Naive thymus-derived CD4-positive, alpha-beta T cell (primary cell): Measurements from ENCODE around the gene RPL14. TPM values are rescaled to one million over a fixed set of nuclear protein-coding genes. Genes with fewer than 3 reads are reported as not detected.

ENCODE experiments used
- ATAC-seq: fragments of 150-1000 bp; cut with Tn5 transposase; 2 replicates; pipeline ENCODE4 v1.10.0; 2021; ENCODE audit warnings: mild to moderate bottlenecking, moderate library complexity
- CTCF ChIA-PET: fragments of 350-600 bp; sonication (Branson Sonifier 250); formaldehyde crosslinking; loops from one replicate; lab custom pipeline; 2021; ENCODE audit warnings: antibody characterized with exemption; lab: Charles Lee
- POLR2A ChIA-PET: fragments of 350-600 bp; sonication (Branson Sonifier 250); formaldehyde crosslinking; loops from one replicate; lab custom pipeline; 2021; ENCODE audit warnings: antibody characterized with exemption, inconsistent platforms; lab: Charles Lee
- DNase-seq, 9 donors: peaks; one replicate each; pipeline versions ENCODE4 v3.0.0 to v3.0.0-alpha.2; 2020 to 2022; ENCODE audit warnings: mixed read lengths in 1 of 9
- H3K27ac ChIP-seq: one replicate; pipeline ENCODE4 v1.7.0; 2013; ENCODE audit warnings: mild to moderate bottlenecking, low read depth, low read length, moderate library complexity
- H3K27me3 ChIP-seq, 2 donors: one replicate each; pipeline ENCODE4 v1.7.0; 2013; ENCODE audit warnings: low read length in 2 of 2, mild to moderate bottlenecking in 2 of 2, moderate library complexity in 2 of 2; ENCODE audit not compliant: control insufficient read depth in 2 of 2, insufficient read depth in 2 of 2
- H3K36me3 ChIP-seq, 3 experiments: 1 replicate in 2 of 3; 2 replicates in 1 of 3; pipeline ENCODE4 v1.7.0; 2013; ENCODE audit warnings: low read length in 3 of 3, mild to moderate bottlenecking in 3 of 3, moderate library complexity in 1 of 3; ENCODE audit not compliant: insufficient read depth in 3 of 3, control insufficient read depth in 2 of 3
- H3K4me1 ChIP-seq, 2 donors: one replicate each; pipeline ENCODE4 v1.7.0; 2013; ENCODE audit warnings: low read length in 2 of 2, mild to moderate bottlenecking in 2 of 2, moderate library complexity in 1 of 2; ENCODE audit not compliant: control insufficient read depth in 2 of 2, insufficient read depth in 2 of 2
- H3K4me3 ChIP-seq: 2 replicates; pipeline ENCODE4 v1.7.0; 2013; ENCODE audit warnings: mild to moderate bottlenecking, low read length
- H3K9me3 ChIP-seq, 3 experiments: 1 replicate in 2 of 3; 2 replicates in 1 of 3; pipeline ENCODE4 v1.7.0; 2013; ENCODE audit warnings: low read length in 3 of 3; ENCODE audit not compliant: control insufficient read depth in 2 of 3
- H3K27ac Mint-ChIP-seq, 9 donors: one replicate each; pipeline ENCODE4 v1.8.0; 2020 to 2022; ENCODE audit warnings: mixed read lengths in 9 of 9, mild to moderate bottlenecking in 8 of 9, moderate library complexity in 5 of 9, inconsistent platforms in 2 of 9
- H3K27me3 Mint-ChIP-seq, 5 donors: one replicate each; pipeline ENCODE4 v1.8.0; 2021 to 2022; ENCODE audit warnings: mixed read lengths in 5 of 5, mild to moderate bottlenecking in 1 of 5
- H3K36me3 Mint-ChIP-seq, 5 donors: one replicate each; pipeline ENCODE4 v1.8.0; 2020 to 2022; ENCODE audit warnings: mixed read lengths in 5 of 5, mild to moderate bottlenecking in 3 of 5, inconsistent platforms in 1 of 5
- H3K4me1 Mint-ChIP-seq, 7 donors: one replicate each; pipeline ENCODE4 v1.8.0; 2020 to 2022; ENCODE audit warnings: mixed read lengths in 7 of 7, mild to moderate bottlenecking in 3 of 7, inconsistent platforms in 1 of 7
- H3K4me3 Mint-ChIP-seq, 10 donors: one replicate each; pipeline ENCODE4 v1.8.0; 2020 to 2022; ENCODE audit warnings: mild to moderate bottlenecking in 10 of 10, mixed read lengths in 10 of 10, moderate library complexity in 6 of 10, inconsistent platforms in 2 of 10
- H3K9me3 Mint-ChIP-seq, 11 donors: one replicate each; pipeline ENCODE4 v1.8.0; 2020 to 2022; ENCODE audit warnings: mixed read lengths in 11 of 11, mild to moderate bottlenecking in 4 of 11, inconsistent platforms in 1 of 11, moderate library complexity in 1 of 11
- intact Hi-C, 2 donors: fragments of 100-400 bp; cut with micrococcal nuclease; formaldehyde crosslinking; loops; one replicate each; pipeline ENCODE4 v1.15.1; 2023
- polyA plus RNA-seq, 2 donors: library from polyadenylated mRNA; unstranded; fragments of 300-500 nt; fragmentation: Illumina TruSeq; gene quantifications; one replicate each; pipeline ENCODE4 v1.2.3, GENCODE V29; 2021
- total RNA-seq, 6 experiments: library from RNA in 5 of 6; stranded (reverse) in 5 of 6; gene quantifications; 1 replicate in 5 of 6; 2 replicates in 1 of 6; pipeline ENCODE4 v1.2.3 and lab custom pipeline; 2021 to 2026

RPL14 gene
- total and polyA plus RNA-seq, 7 experiments from 2014 or later: 1,689 to 3,746 (median 2,803) TPM

GRCh38 chr3:40499952-40500351 lies 42.8 kb downstream of the RPL14 start:
- no peak overlapping the region for H3K27ac Mint-ChIP-seq
- peaks cover 0 to 14% (median 0%) of the 10 kb centered on the region in 5 donors for H3K27me3 Mint-ChIP-seq
- H3K27ac ChIP-seq: no peak overlapping the region
- no peak for DNase-seq
- H3K4me3 ChIP-seq: no peak overlapping the region
- H3K9me3 ChIP-seq: no peaks in the 10 kb centered on the region
- H3K4me1 Mint-ChIP-seq: peaks cover 0 to 5% (median 0%) of the 10 kb centered on the region in 7 donors
- no peak overlapping the region for H3K4me3 Mint-ChIP-seq
- no peaks in the 10 kb centered on the region for H3K27me3 ChIP-seq
- POLR2A ChIA-PET: interaction anchor here (0.6 kb wide), 2 partner anchors 200 to 867 kb away, joined by 3 to 4 read pairs; no protein-coding TSS in a partner anchor
- intact Hi-C loops: no loop called here
- H3K36me3 Mint-ChIP-seq: peaks cover 0 to 13% (median 3%) of the 10 kb centered on the region in 5 donors
- H3K9me3 Mint-ChIP-seq: no peaks in the 10 kb centered on the region
- H3K4me1 ChIP-seq: no peaks in the 10 kb centered on the region
- CTCF ChIA-PET: no interaction called here
- ATAC-seq: no peak
- H3K36me3 ChIP-seq: no peaks in the 10 kb centered on the region

GRCh38 chr3:40502034-40502433 lies 44.9 kb downstream of the RPL14 start:
- no peak overlapping the region for H3K4me3 ChIP-seq
- H3K9me3 ChIP-seq: no peaks in the 10 kb centered on the region
- H3K4me3 Mint-ChIP-seq: no peak overlapping the region
- H3K36me3 Mint-ChIP-seq: peaks cover 0 to 13% (median 3%) of the 10 kb centered on the region in 5 donors
- no peaks in the 10 kb centered on the region for H3K27me3 ChIP-seq
- no peak for ATAC-seq
- no peaks in the 10 kb centered on the region for H3K9me3 Mint-ChIP-seq
- intact Hi-C loops: no loop called here
- H3K27ac ChIP-seq: no peak overlapping the region
- peaks cover 5% of the 10 kb centered on the region in 2 donors for H3K4me1 ChIP-seq
- CTCF ChIA-PET: interaction anchor here (0.7 kb wide), 1 partner anchor 176 kb away, joined by 3 read pairs; no protein-coding TSS in a partner anchor
- no peaks in the 10 kb centered on the region for H3K36me3 ChIP-seq
- H3K27ac Mint-ChIP-seq: no peak overlapping the region
- H3K4me1 Mint-ChIP-seq: peaks cover 5 to 24% (median 8%) of the 10 kb centered on the region in 7 donors
- POLR2A ChIA-PET: no interaction called here
- DNase-seq: no peak
- peaks cover 0 to 14% (median 0%) of the 10 kb centered on the region in 5 donors for H3K27me3 Mint-ChIP-seq

- ATAC-seq: no peak
- peaks cover 0 to 16% (median 4%) of the 10 kb centered on the region in 5 donors for H3K36me3 Mint-ChIP-seq
These were observed 47.7 kb downstream of the RPL14 start for GRCh38 chr3:40504636-40505430.

GRCh38 chr3:40505599-40506462 lies 48.7 kb downstream of the RPL14 start, which contains the start of gene ZNF620:
Gene ZNF620 (plus strand): TSS chr3:40506039. CDS start chr3:40506353, 314 bp downstream.
- peak within 1 kb of the TSS; percentile 61 for H3K27ac ChIP-seq
- H3K27me3 ChIP-seq: no peaks in the 10 kb centered on the region
- Mint-ChIP-seq H3K36me3 (peaks cover 0 to 23% (median 9%) of the 10 kb centered on the region in 5 donors), H3K27ac (peak within 1 kb of the TSS; percentile 67 to 94 (median 86)), H3K4me3 (peak within 1 kb of the TSS; percentile 86 to 98 (median 97)), H3K27me3 (peaks cover 0 to 12% (median 0%) of the 10 kb centered on the region in 5 donors), H3K9me3 (no peaks in the 10 kb centered on the region), H3K4me1 (peaks cover 6 to 27% (median 9%) of the 10 kb centered on the region in 7 donors)
- H3K4me3 ChIP-seq: peak within 1 kb of the TSS; percentile 88
- DNase-seq: peak; percentile 11 to 57 (median 29)
- no peaks in the 10 kb centered on the region for H3K36me3 ChIP-seq
- peaks cover 5% of the 10 kb centered on the region in 2 donors for H3K4me1 ChIP-seq
- ATAC-seq: peak; percentile 82
- ChIA-PET CTCF (interaction anchor here (0.7 to 1.1 kb wide), 2 partner anchors 32 to 52 kb away, joined by 3 read pairs; no protein-coding TSS in a partner anchor), POLR2A (interaction anchor here (0.6 to 2.1 kb wide), 4 partner anchors 17 to 48 kb away, joined by 3 to 14 read pairs (median 8); partner anchors contain the start of genes RPL14, ZNF619 and ZNF621)
- H3K9me3 ChIP-seq: no peaks in the 10 kb centered on the region
- intact Hi-C loops: loop anchor here (1.0 kb wide), 4 partner anchors 18 to 53 kb away; partner anchors contain the start of genes ZNF619 (in 2 of the 2), ZNF621 (in 2 of the 2) and RPL14 (in 1 of the 2)

More at GRCh38 chr3:40504636-40505430, 47.7 kb downstream of the RPL14 start:
- CTCF ChIA-PET: interaction anchor here (1.1 kb wide), 1 partner anchor 33 kb away, joined by 3 read pairs; no protein-coding TSS in a partner anchor
- H3K4me3 Mint-ChIP-seq: peak overlapping the region; percentile 86 to 98 (median 97)
- H3K9me3 ChIP-seq: no peaks in the 10 kb centered on the region
- H3K36me3 ChIP-seq: no peaks in the 10 kb centered on the region
- peaks cover 6 to 27% (median 9%) of the 10 kb centered on the region in 7 donors for H3K4me1 Mint-ChIP-seq
- H3K4me1 ChIP-seq: peaks cover 5% of the 10 kb centered on the region in 2 donors
- H3K27me3 ChIP-seq: no peaks in the 10 kb centered on the region
- no peak overlapping the region for H3K4me3 ChIP-seq
- H3K9me3 Mint-ChIP-seq: no peaks in the 10 kb centered on the region
- intact Hi-C loops: loop anchor here in 1 of 2 donors (1.0 kb wide), 1 partner anchor 52 kb away; no protein-coding TSS in a partner anchor
- POLR2A ChIA-PET: interaction anchor here (0.5 to 2.1 kb wide), 4 partner anchors 20 to 47 kb away, joined by 3 to 14 read pairs (median 8); partner anchors contain the start of genes RPL14, ZNF619 and ZNF621
- H3K27me3 Mint-ChIP-seq: peaks cover 0 to 12% (median 0%) of the 10 kb centered on the region in 5 donors
- H3K27ac ChIP-seq: no peak overlapping the region
- peak overlapping the region in 4 of 9 donors; percentile 29 to 81 (median 54) for H3K27ac Mint-ChIP-seq
- no peak for DNase-seq

GRCh38 chr3:40511031-40511718 lies 54.0 kb downstream of the RPL14 start:
- Histone ChIP-seq H3K36me3 (peaks cover 0 to 16% (median 0%) of the 10 kb centered on the region in 3 experiments), H3K27ac (no peak overlapping the region), H3K4me3 (no peak overlapping the region), H3K27me3 (no peaks in the 10 kb centered on the region), H3K4me1 (peaks cover 5% of the 10 kb centered on the region in 2 donors), H3K9me3 (no peaks in the 10 kb centered on the region)
- ATAC-seq (no peak), DNase-seq (no peak)
- Mint-ChIP-seq H3K4me1 (peaks cover 6 to 10% (median 8%) of the 10 kb centered on the region in 7 donors), H3K9me3 (peaks cover 0 to 2% (median 0%) of the 10 kb centered on the region in 11 donors), H3K4me3 (no peak overlapping the region), H3K36me3 (peaks cover 4 to 42% (median 34%) of the 10 kb centered on the region in 5 donors), H3K27me3 (no peaks in the 10 kb centered on the region), H3K27ac (no peak overlapping the region)
- ChIA-PET CTCF (no interaction called here), POLR2A (no interaction called here)
- intact Hi-C loops: no loop called here
